Suprapubic skin (tissue), 3 donors: ENCODE results near the gene GAL3ST2.

Source experiments
- CTCF ChIP-seq, 2 donors: fragments of 200-600 bp in 1 of 2; fragments of 450-650 bp in 1 of 2; sonication (generic) in 1 of 2; IDR thresholded peaks; one replicate each; pipeline ENCODE4 v1.5.1; 2016 to 2019; ENCODE audit warnings: antibody characterized with exemption in 2 of 2, mild to moderate bottlenecking in 1 of 2, moderate library complexity in 1 of 2
- EP300 ChIP-seq: sonication (generic); formaldehyde crosslinking; IDR thresholded peaks from one replicate; pipeline ENCODE4 v1.6.1; 2017; ENCODE audit warnings: antibody characterized with exemption
- POLR2A ChIP-seq, 2 donors: fragments of 450-650 bp; IDR thresholded peaks; one replicate each; pipeline ENCODE4 v1.6.1; 2017; ENCODE audit warnings: antibody characterized with exemption in 2 of 2, mild to moderate bottlenecking in 2 of 2, moderate library complexity in 2 of 2

GRCh38 chr2:241837197-241837965, 60.8 kb downstream of the GAL3ST2 start:
- TF ChIP-seq CTCF (IDR thresholded peaks at IDR 0.05), result no peak
- TF ChIP-seq POLR2A (IDR thresholded peaks at IDR 0.05), result no peak
- TF ChIP-seq EP300, result no peak
